HEK293 (cell line): ENCODE data around the gene ALDH16A1.

Experiments used
- ZNF140 ChIP-seq: fragments of 450-650 bp; formaldehyde crosslinking; IDR thresholded peaks from 2 replicates; pipeline ENCODE4 v1.5.1; 2016; ENCODE audit warnings: missing biosample characterization, missing genetic modification characterization
- ZNF560 ChIP-seq: fragments of 450-650 bp; formaldehyde crosslinking; IDR thresholded peaks from 2 replicates; pipeline ENCODE4 v1.5.1; 2017; ENCODE audit warnings: missing biosample characterization, missing genetic modification characterization, borderline replicate concordance

- TF ChIP-seq ZNF140 (tag by site-specific recombination) (no peak), ZNF560 (tag by site-specific recombination) (no peak)
These were observed 21.7 kb upstream of the ALDH16A1 start for GRCh38 chr19:49431330-49431749.
